Endothelial cell of umbilical vein (primary cell): ENCODE results near the gene GLI1. TPM values are rescaled to one million over a fixed set of nuclear protein-coding genes. Genes with fewer than 3 reads are reported as not detected.

Experiments
- BruUV-seq: library from RNA; stranded (reverse); fragments of 400-500 nt; replicated peaks from 2 replicates; lab custom pipeline; 2021; lab: Mats Ljungman, UMichigan
- CTCF ChIA-PET: fragments of 300-600, 350-600 bp; sonication (Branson Sonifier 250); formaldehyde crosslinking; loops from one replicate; lab custom pipeline; 2021; ENCODE audit warnings: antibody characterized with exemption, inconsistent platforms; lab: Charles Lee
- POLR2A ChIA-PET: fragments of 300-600, 350-600 bp; sonication (Branson Sonifier 250); formaldehyde crosslinking; loops from one replicate; lab custom pipeline; 2021; ENCODE audit warnings: antibody characterized with exemption, inconsistent platforms; lab: Charles Lee
- DNase-seq: peaks from one replicate; pipeline ENCODE4 v3.0.0-alpha.2; 2011; ENCODE audit warnings: low read depth, low spot score
- FAIRE-seq: peaks from 2 replicates; lab custom pipeline; 2011; peaks lifted over from hg19 to GRCh38; lab: Jason Lieb, UNC
- H2AFZ ChIP-seq: 2 replicates; pipeline ENCODE4 v1.6.0; 2012; ENCODE audit warnings: low read depth, low read length, control low read depth, inconsistent platforms
- H3K27ac ChIP-seq: 2 replicates; pipeline ENCODE4 v1.5.1; 2011; ENCODE audit warnings: low read depth, mild to moderate bottlenecking, control low read depth, low read length, moderate library complexity; ENCODE audit not compliant: insufficient read depth
- H3K27me3 ChIP-seq, 2 experiments: 2 replicates each; pipeline versions ENCODE4 v1.6.0 to v1.6.1; 2011; ENCODE audit warnings: low read length in 2 of 2, mixed read lengths in 1 of 2; ENCODE audit not compliant: control insufficient read depth in 2 of 2, insufficient read depth in 2 of 2
- H3K36me3 ChIP-seq, 2 experiments: 2 replicates in 1 of 2; 3 replicates in 1 of 2; pipeline ENCODE4 v1.5.1; 2011; ENCODE audit warnings: low read length in 2 of 2, mild to moderate bottlenecking in 1 of 2, moderate library complexity in 1 of 2; ENCODE audit not compliant: control insufficient read depth in 2 of 2, insufficient read depth in 2 of 2; ENCODE audit errors: extremely low read depth in 1 of 2
- H3K4me1 ChIP-seq: 3 replicates; pipeline ENCODE4 v1.5.1; 2011; ENCODE audit warnings: mild to moderate bottlenecking, low read length; ENCODE audit not compliant: control insufficient read depth, insufficient read depth; ENCODE audit errors: extremely low read depth
- H3K4me2 ChIP-seq: 2 replicates; pipeline ENCODE4 v1.6.1; 2011; ENCODE audit warnings: low read length, control low read depth, mixed read lengths; ENCODE audit not compliant: insufficient read depth
- H3K4me3 ChIP-seq, 3 experiments: fragments of 200-600 bp in 1 of 3; sonication (generic), shearing (Covaris generic) in 1 of 3; replicated peaks in 1 of 3; 2 replicates each; pipeline ENCODE4 v1.5.1; 2011 to 2016; ENCODE audit warnings: control low read depth in 3 of 3, low read length in 3 of 3, mild to moderate bottlenecking in 2 of 3, inconsistent platforms in 1 of 3, low read depth in 1 of 3, moderate library complexity in 1 of 3; ENCODE audit not compliant: insufficient read depth in 1 of 3
- H3K79me2 ChIP-seq: 2 replicates; pipeline ENCODE4 v1.6.0; 2012; ENCODE audit warnings: low read length, inconsistent platforms; ENCODE audit not compliant: control insufficient read depth, insufficient read depth
- H3K9ac ChIP-seq: replicated peaks from 2 replicates; pipeline ENCODE3; 2011; ENCODE audit warnings: low read length, control low read depth; ENCODE audit not compliant: insufficient read depth; ENCODE audit errors: extremely low read depth
- H3K9me1 ChIP-seq: replicated peaks from 3 replicates; pipeline ENCODE4 v1.6.0; 2011; ENCODE audit warnings: mild to moderate bottlenecking, low read length; ENCODE audit not compliant: control insufficient read depth, insufficient read depth; ENCODE audit errors: extremely low read depth
- H3K9me3 ChIP-seq: replicated peaks from 2 replicates; pipeline ENCODE4 v1.5.1; 2012; ENCODE audit warnings: low read length, inconsistent platforms; ENCODE audit not compliant: control insufficient read depth, insufficient read depth
- H4K20me1 ChIP-seq: replicated peaks from 2 replicates; pipeline ENCODE3; 2011; ENCODE audit warnings: mild to moderate bottlenecking, low read length; ENCODE audit not compliant: control insufficient read depth, insufficient read depth; ENCODE audit errors: extremely low read depth
- CTCF ChIP-seq, 2 donors: IDR thresholded peaks; 1 replicate in 1 of 2; 2 replicates in 1 of 2; pipeline ENCODE4 v1.5.1; 2011; ENCODE audit warnings: low read length in 2 of 2, mild to moderate bottlenecking in 2 of 2, moderate library complexity in 2 of 2, control low read depth in 1 of 2, inconsistent platforms in 1 of 2, low read depth in 1 of 2; ENCODE audit not compliant: insufficient read depth in 1 of 2; ENCODE audit errors: extremely low read depth in 1 of 2
- EZH2 ChIP-seq: IDR thresholded peaks from 2 replicates; pipeline ENCODE4 v1.6.1; 2012; ENCODE audit warnings: borderline replicate concordance, low read depth, mild to moderate bottlenecking, moderate library complexity, low read length, inconsistent platforms; ENCODE audit not compliant: severe bottlenecking
- FOS ChIP-seq: IDR thresholded peaks from 2 replicates; pipeline ENCODE4 v1.6.1; 2011; ENCODE audit warnings: mild to moderate bottlenecking, low read length, moderate library complexity, borderline replicate concordance; ENCODE audit not compliant: insufficient read depth
- GATA2 ChIP-seq: IDR thresholded peaks from 2 replicates; pipeline ENCODE4 v1.7.0; 2011; ENCODE audit warnings: low read depth, mild to moderate bottlenecking, moderate library complexity, mixed read lengths, low read length; ENCODE audit not compliant: insufficient read length, insufficient read depth
- JUN ChIP-seq: IDR thresholded peaks from 2 replicates; pipeline ENCODE4 v1.6.1; 2011; ENCODE audit warnings: borderline replicate concordance, low read depth; ENCODE audit not compliant: insufficient read length, insufficient read depth
- MAX ChIP-seq: IDR thresholded peaks from 2 replicates; pipeline ENCODE4 v1.6.1; 2011; ENCODE audit not compliant: insufficient read depth, insufficient read length
- MYC ChIP-seq: IDR thresholded peaks from one replicate; pipeline ENCODE4 v1.6.1; 2011; ENCODE audit warnings: mild to moderate bottlenecking, low read depth, low read length
- POLR2A ChIP-seq: IDR thresholded peaks from 2 replicates; pipeline ENCODE4 v1.6.1; 2012; ENCODE audit warnings: low read depth, mild to moderate bottlenecking, control low read depth, low read length
- POLR2AphosphoS5 ChIP-seq: IDR thresholded peaks from 2 replicates; pipeline ENCODE4 v1.6.1; 2012; ENCODE audit warnings: low read depth, mild to moderate bottlenecking, control low read depth, low read length, moderate library complexity; ENCODE audit not compliant: insufficient read depth
- dilution Hi-C: fragments of 300-500 bp; cut with MboI; formaldehyde crosslinking; loops from one replicate; pipeline ENCODE4 v1.15.0; 2019; ENCODE audit warnings: low sequenced_read_pairs; ENCODE audit not compliant: extremely low pct_ligation_motif_present
- intact Hi-C: fragments of 100-400 bp; cut with micrococcal nuclease; formaldehyde crosslinking; loops from one replicate; pipeline ENCODE4 v1.10.0; 2022
- polyA plus RNA-seq, 4 experiments: library from polyadenylated mRNA; depleted of rRNA in 3 of 4; stranded (reverse) in 3 of 4; unstranded in 1 of 4; fragments of >200 nt; gene quantifications; 2 replicates each; pipeline versions ENCODE4 v1.2.1 to v1.2.3, GENCODE V29; 2011 to 2012; ENCODE audit warnings: missing spikeins in 1 of 4
- total RNA-seq: library from RNA; stranded (reverse); gene quantifications from 2 replicates; pipeline ENCODE4 v1.2.3, GENCODE V29; 2021

GLI1 gene
- total and polyA plus RNA-seq, 2 donors (not counting 3 experiments of a cell fraction or from before 2014, with no cell fraction given), result 0.10 to 0.29 TPM

- no peak for FAIRE-seq
- TF ChIP-seq GATA2, result no peak
- no peak for TF ChIP-seq FOS
- TF ChIP-seq POLR2AphosphoS5, result no peak
- no peak for TF ChIP-seq MYC
- TF ChIP-seq EZH2, result no peak
- no peak for TF ChIP-seq MAX
- no peak for TF ChIP-seq CTCF (IDR thresholded peaks at IDR 0.05; ENCODE audit: extremely low read depth in 1 of 2, insufficient read depth in 1 of 2, low read depth in 1 of 2, low read length in 2 of 2)
- TF ChIP-seq POLR2A, result no peak
- no peak for TF ChIP-seq JUN
- DNase-seq, result no peak
These were observed 43.3 kb upstream of the GLI1 start for GRCh38 chr12:57416039-57416996.

More at GRCh38 chr12:57416039-57416996, 43.3 kb upstream of the GLI1 start:
- H3K79me2 ChIP-seq, result peaks cover 4% of the 10 kb centered on the region
- H3K9ac ChIP-seq, result no peak overlapping the region
- H3K36me3 ChIP-seq, result no peaks in the 10 kb centered on the region
- BruUV-seq, result no TSS peak
- no peaks in the 10 kb centered on the region for H4K20me1 ChIP-seq
- H3K4me2 ChIP-seq, result no peak overlapping the region
- H2AFZ ChIP-seq, result no peak overlapping the region
- H3K9me1 ChIP-seq, result no peaks in the 10 kb centered on the region
- no peak overlapping the region for H3K27ac ChIP-seq
- dilution Hi-C loops (no loop called here), intact Hi-C loops (no loop called here)
- no peaks in the 10 kb centered on the region for H3K4me1 ChIP-seq
- no peaks in the 10 kb centered on the region for H3K27me3 ChIP-seq
- POLR2A ChIA-PET, result no interaction called here
- CTCF ChIA-PET, result interaction anchor here (1.3 kb wide), 1 partner anchor 109 kb away, joined by 4 read pairs; no protein-coding TSS in a partner anchor
- no peaks in the 10 kb centered on the region for H3K9me3 ChIP-seq
- no peak overlapping the region for H3K4me3 ChIP-seq
